Central memory CD4-positive, alpha-beta T cell (primary cell): Measurements from ENCODE around the gene SPATA32.
"Not testable (repeated sequence)": the region's sequence is repeated elsewhere in the genome, so short reads cannot be mapped to it uniquely, and the experiment has no call there.

Experiments
- DNase-seq: peaks from one replicate; pipeline ENCODE4 v3.0.0; 2022
- total RNA-seq, 3 experiments: gene quantifications; one replicate each; lab custom pipeline; 2026; lab: John Stamatoyannopoulos, UW

Gene SPATA32, protein sequence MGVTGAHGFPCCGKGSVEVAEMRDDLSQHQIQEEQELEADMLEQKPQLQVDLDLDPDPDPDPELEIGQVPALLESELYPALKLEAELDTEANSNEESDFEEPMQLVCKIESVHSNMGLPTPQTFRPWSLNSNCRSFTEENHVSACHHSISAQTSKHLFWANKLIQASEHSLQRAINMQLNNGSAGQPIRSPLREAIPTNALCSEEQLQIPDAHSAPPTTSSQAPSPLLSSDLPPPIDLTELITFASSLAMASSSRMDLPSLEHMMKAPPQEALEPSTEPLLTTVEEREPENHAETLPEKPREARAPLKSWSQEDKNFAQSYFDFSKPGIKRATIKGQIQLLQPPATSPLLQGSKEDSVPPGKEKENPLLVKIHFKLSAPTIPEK
- 0.39 to 1.1 (median 1.1) reads per million in 3 experiments for total RNA-seq

DNA sequence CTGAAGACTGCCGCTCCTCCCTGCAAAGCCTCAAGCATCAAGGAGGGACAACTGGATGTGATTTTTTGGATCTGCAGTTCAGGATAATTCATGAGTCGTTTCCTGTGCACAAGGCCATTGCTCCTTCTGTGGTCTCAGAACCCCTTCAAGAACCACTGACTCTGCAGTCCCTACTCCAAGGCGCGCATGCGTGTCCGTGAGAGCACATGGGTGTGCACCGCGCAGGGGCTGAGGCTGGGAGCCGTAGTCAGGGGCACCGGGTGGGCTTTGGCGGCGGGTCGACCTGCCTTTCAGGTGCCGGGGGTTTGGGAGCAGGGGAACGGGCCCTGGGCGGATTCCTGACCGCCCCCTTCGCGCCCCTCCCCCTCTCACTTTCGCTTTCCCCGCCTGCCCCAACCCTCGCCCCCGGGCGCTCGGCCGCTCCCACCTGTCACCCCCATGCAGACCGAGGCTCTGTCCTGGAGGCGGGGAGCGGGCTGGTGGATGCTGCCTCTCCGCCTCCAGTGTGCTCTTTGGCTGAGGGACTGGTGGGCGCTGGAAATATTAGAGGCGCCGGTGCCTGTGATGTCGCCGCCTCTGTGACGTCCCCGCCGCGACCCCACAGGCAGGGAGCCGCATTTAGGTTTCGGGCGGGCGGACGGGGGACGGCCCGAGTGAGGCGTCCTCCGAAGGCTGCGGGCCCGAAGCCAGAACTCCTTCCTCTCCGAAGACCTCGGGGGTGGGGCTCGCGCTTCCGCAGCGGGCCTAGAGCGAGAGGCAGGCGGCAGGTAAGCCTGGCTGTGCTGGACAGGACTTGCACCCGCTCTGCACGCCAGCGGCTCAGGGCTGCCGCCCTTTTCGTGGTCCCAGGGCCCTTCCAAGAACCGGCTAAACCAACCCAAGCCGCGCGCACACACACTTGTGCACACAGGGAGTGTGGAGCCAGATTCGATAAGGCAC is at the start of gene SPATA32:
Gene SPATA32 (minus strand): TSS at position 518 of the 939 bp plus-strand sequence. CDS start 78 bp downstream, at position 440.
- peak; percentile 59 for DNase-seq

DNA sequence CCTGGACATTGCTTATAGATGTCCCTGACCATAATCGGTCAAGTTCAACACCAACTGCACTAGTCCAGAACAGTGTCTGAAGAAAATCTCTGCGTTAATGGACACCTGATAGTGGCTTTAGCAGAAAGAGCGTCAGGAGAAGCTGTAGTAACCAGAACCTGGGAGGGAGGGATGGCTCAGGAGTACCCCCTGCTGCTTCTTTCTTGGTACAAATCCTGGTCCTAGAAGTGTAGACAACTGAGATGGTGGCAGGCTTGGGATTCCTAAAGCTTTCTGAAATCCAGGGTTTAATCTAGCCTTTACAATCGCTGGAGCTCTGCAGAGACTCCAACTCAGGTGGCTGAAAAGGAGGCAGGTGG is 49.5 kb upstream of the SPATA32 start:
- no peak for DNase-seq

DNA sequence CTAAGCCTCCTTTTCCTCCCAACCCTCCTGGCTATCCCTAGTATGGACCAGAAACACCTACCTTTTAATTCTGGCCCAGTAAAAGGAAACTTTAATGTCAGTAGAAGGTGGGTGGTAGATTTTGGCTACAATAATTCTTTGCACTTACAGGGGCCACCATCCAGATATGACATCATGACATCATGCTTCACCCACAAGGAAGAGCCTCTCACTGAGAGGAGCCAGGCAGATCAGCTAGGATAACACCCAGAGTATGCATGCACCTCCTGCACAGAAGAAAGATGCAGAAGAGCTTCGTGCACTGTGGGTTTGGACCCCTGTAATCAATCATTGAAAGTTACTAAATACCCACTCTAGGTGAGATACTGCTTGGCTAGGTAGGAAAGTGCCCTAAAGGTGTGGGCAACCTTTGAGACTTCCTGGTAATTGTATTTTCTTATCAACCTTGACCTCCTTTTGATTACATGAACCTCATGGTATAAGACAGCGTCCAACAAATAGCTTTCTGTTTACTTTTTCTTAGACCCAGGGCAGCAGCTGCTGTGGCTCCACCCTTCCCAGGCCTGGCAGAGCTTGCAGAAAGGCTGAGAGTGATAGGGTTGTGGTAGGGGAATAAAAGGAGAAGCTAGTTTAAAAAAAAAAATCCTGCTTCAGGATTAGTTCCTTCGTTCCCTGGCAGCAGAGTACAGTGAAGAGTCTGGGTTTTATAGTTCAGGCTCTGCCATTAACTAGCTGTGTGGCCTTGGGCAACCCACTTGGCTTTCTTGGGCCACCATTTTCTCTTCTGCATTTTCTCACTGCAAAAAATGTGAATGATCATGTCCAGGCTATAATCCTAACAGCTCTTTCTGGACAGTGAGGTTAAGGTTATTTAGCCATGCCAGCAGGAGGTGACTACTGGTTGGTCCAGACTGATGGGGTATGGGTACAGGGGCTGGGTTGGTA is 48.8 kb upstream of the SPATA32 start:
- no peak for DNase-seq

DNA sequence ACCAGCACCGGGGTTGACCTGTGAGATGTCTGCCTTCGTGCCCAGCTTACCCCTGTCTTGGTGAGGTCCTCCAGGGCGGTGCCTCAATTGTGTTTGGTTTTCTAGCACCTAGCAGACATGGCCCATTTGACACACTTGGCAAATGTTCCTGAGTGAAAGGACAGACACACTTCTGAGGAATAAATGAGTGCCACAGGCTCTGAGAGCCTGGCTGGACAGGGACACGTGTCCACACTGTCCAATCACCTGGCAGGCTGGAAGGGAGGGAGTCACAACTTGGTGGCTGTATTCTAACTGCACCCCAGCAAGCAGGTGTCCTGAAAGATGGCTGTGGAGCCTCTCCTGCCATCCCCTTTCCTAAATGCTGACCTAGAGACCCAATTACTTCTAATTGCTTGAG is 47.5 kb upstream of the SPATA32 start:
- DNase-seq, result no peak

DNA sequence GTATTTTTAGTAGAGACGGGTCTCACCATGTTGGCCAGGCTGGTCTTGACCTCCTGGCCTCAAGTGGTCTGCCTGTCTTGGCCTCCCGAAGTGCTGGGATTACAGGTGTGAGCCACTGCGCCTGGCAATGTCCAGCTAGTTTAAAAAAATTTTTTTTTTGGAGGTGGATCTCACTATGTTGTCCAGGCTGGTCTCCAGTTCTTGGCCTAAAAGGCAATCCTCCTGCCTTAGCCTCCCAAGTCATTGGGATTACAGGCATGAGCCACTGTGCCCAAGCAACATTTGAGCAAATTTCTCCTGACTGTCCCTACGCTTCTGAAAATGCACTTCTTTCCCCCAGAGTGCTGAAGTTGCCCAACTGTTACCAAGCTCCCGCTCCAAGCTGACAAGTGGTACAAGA is 46.9 kb upstream of the SPATA32 start:
- no peak for DNase-seq

DNA sequence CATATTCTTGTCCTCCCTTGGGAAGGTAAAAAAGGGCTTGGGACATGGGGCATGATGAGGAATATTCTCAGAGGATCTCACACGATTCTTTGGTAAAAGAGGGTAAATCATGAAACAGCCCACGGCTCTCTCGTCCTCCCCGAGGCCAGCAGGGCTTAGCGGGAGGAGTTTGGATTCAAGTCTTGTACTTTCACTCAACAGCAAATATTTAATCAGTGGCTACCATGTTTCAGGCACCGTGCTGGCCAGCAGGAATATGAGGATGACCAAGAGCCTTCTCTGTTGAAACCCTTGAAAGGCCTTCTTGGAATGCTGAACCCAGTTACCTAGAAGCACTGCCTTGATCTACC is 46.1 kb upstream of the SPATA32 start:
- DNase-seq, result no peak

DNA sequence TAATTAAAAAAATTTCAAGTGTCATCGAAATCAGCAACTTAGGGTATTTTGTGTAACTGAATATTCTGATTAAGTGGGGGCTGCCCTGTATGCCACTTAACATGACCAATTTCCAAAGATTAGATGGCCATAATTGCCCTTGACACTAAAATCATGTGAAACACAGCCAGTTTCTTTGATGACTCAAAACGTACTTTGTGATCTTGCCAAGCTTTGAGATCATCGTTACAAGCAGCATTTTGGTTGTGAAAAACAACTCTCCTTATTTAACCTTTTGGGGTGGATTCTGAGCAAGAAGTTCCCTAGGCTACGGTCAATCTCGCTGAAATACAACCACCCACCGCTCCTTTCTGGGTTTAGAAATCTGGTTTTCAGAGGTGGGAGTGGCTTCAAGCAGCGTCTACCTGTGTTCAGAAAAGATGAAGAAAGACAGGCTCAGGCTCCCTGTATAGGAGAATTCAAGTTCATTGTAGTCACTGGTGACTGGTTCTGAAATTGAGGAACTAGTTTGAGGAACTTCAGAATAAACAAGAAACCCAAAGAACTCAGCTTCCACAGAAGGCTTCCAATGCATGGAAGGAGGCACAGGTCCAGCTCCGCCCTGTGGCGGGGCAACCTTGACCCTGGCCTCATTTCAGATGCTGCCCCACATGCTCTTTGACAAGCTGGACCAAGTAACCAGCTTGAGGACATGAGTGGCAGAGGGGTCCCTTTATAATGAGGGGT is 45.6 kb upstream of the SPATA32 start:
- DNase-seq, result no peak

DNA sequence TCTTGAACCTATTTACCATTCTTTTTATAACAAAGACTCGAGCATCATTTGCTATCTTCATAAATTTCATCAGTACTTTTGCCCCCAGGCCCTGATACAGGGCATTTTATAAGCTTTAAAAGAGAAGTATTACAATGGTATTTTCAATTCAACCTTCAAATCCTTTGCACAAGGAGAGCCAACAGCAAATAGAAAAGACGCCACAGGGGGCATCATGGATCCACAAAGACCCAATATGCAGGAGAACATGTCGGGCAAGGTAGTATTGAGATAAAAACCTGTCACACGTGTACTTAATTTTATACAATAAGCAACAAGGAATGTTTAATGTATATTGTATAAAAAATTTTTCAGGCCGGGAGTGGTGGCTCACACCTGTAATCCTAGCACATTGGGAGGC is 44.7 kb upstream of the SPATA32 start:
- DNase-seq, result no peak

DNA sequence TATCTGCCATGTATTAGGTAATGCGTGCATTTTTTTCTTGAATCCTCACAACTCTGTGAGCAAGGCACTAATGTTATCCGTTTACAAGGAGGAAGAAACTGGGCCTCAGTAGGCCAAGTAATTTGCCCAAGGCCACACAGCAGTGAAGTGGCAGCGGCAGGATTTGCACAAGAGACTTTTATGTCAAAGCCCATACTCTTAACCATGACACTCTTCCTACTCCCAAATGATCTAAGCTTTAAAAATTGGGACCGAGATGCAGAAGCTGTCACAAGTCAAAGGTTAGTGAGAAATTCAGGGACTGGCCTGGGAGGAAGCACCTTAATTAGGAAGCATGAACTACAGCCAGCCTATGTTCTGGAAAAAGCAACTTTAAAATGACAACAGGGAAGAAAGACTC is 44.2 kb upstream of the SPATA32 start:
- DNase-seq, result no peak

DNA sequence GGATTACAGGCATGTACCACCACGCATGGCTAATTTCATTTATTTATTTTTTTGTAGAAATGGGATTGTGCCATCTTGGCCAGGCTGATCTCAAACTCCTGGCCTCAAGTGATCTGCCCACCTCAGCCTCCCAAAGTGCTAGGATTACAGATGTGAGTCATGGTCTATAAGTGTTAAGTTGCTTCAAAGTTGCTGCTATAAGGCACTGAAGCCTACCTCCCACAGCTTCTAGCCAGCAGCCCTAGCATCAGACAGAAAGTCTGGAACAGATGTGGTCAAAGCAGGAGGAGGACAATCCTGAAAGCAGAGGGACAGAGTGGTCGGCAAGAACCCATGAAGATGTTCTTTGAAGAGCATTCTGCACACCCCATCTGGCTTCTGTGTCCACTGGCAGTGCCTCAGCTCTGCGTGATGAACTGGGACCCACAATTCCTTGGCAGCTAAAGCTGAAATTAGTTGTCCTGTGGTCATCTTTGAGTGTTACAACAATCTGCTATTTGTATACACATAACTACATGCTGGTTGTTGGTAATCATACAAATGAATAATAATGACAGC is 43.7 kb upstream of the SPATA32 start:
- no peak for DNase-seq

DNA sequence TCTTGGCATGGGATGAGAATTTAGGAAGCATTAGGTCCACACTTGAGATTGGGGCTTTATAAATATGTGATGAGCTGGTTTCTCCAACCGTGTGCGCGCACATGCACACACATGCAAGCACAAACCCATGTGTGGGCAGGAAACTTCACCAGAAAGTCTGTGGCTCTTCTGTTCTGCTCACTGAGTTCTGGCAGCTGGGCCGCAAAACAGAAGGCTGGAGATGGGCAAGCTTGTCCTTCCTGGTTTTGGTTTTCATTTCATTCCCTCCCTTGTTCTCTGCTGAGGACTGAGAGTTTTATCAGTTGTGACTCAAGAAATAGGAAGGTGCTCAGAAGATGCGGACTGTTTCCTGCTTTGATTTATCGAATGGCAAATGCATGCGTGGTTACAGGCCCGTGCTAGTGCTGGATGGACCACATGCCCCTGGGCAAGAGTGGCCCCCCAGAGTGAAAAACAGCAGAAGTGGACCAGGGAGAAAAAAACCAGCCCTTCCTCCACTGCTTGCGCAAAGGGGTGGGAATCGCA is 40.8 kb upstream of the SPATA32 start:
- DNase-seq, result no peak

DNA sequence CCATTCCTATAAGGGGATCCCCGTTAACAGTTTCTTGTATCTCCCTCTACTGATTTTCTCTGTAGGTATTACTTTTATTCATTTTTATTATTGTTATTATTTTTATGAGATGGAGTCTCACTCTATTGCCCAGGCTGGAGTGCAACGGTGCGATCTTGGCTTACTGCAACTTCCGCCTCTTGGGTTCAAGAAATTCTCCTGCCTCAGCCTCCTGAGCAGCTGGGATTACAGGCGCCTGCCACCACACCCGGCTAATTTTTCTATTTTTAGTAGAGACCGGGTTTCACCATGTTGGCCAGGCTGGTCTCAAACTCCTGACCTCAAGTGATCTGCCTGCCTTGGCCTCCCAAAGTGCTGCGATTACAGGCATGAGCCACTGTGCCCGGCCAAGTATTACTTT is 40.3 kb upstream of the SPATA32 start:
- not testable (repeated sequence) for DNase-seq

DNA sequence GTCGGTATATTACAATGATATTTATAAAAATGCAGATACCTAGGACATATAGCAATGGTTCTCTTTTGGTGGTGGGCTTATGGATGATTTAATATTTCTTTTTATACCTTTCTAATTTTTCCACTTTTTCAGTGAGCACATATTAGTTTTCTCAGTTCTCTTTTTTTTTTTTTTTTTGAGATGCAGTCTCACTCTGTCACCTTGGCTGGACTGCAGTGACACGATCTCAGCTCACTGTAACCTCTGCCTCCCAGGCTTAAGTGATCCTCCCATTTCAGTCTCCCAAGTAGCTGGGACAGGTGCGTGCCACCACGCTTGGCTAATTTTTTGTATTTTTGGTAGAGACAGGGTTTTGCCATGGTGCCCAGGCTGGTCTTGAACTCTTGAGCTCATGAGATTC is 39.8 kb upstream of the SPATA32 start:
- no peak for DNase-seq

DNA sequence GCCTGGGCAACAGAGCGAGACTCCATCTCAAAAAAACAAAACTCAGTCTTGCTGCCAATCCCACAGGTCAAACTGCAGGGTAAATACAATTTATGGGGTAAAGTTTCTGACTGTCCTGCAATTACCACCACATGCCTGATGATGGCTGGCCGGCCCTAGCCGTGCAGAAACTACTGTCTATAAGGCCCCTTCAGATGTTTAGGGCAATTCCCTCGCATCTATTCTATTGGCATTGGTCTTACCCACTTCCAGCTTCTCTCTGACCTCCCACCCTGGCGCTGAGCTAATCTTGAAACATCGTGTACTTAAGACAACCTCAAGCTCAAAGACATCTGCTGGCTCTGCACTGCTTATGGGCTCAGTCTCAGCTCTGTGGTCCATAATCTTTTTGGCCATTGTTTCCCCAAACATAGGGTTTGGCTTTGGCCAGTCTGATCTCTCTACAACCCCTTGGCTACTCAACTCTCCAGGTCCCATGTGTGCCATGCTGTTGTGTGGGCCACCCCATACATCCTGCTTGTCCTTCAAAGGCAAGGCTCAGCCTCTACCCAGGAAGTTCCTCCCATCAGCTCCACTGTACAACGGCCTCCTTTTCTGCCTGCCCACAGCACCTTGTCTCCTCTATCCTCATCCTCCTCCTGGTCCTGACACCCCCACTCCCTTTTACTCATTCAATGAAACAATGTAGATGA is 38.3 kb upstream of the SPATA32 start:
- no peak for DNase-seq

DNA sequence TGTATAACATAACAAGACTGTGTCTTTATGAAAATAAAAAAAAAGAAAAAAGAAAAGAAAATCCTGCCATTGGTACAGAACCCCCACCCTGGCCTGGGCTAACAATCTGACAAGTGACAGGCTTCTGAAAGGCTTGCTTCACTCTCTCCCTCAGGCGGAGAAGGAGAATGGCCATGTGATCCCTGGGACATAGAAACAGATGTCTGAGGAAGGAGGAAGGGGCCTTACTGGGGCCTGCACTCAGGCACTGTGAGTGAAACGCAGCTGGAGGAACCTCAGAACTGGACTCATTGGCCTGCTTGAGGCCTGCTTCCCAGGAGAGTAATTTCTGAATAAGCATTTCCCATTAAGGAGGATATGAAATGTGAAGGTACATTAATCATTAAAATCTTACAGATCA is 37.5 kb upstream of the SPATA32 start:
- no peak for DNase-seq

DNA sequence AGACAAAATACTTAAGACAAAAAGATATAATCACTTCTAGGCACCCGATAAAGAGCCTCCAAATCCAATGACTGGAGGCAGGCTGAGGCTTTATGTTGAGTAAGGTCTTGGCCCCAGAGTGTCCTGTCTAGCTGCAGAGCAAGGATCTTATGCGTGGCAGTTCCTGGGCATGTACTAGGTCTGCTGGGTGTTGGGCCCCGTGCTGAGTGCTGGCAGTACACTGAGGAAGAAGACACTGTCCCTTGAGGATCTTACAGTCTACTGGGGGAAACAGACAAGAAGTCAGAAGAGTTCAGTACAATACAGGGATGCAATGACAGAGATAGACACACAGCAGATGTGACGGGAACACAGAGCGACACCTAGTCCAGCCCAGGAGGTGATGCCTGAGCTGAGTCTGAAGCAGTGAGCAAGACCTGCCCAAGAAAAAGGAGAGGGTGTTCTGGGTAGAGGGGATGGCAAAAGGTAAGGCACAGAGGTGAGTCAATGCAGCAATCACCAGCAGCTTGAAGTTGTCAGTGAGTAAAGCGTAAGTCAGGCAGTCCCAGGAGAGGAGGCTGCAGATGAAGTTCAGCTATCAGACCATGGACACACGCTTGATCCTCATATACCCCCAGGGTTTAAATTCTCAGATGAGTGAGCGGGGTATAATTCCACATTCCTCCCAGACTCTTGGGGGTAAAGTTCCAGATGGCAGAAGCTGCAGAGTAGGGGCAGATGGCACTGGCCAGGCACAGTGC is 36.8 kb upstream of the SPATA32 start:
- no peak for DNase-seq

DNA sequence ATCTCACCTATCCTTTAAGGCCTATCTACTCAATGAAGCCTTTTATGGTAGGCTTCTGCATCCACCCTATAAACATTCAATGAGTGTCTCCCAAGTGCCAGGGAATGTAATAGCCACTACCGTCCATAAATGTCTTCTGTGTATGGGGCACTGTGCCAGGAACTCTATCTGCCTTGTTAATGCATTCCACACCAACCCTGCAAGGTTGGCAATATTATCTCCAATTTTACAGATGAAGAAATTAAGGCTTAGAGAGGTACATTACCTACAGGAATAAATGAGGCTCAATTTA is 34.9 kb upstream of the SPATA32 start:
- no peak for DNase-seq

DNA sequence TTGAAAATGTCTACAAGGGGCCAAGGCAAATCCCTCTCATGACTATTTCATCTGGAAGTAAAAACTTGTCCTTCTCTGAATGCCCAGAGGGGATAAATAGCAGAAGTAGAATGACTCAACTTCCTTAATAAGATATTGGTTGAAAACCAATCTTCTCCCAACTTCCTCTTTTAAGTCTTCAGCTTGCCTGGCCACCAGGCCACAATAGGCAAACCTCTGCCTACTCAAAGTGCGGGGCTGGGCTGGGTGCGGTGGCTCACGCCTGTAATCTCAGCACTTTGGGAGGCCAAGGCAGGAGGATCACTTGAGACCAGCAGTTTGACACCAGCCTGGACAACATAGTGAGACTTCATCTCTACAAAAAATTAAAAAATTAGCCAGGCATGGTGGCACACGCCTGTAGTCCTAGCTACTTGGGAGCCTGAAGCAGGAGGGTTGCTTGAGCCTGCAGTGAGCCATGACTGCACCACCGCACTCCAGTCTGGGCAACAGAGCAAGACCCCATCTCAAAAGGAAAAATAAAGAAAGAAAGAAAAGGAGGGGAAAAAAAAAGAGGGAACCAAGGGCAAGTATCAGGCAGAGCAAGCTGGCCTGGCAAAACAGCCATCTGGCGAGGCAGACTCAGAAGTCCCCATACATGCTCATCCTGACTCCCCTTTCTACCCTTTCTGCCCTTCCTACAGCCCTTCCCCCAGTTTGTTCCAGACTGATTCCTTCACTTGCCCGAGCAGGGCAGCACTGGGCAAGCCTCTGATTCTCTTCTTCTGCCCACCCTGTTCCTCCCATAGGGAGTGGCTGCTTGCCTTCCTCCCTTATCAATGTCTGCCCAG is 34.3 kb upstream of the SPATA32 start:
- DNase-seq, result no peak

DNA sequence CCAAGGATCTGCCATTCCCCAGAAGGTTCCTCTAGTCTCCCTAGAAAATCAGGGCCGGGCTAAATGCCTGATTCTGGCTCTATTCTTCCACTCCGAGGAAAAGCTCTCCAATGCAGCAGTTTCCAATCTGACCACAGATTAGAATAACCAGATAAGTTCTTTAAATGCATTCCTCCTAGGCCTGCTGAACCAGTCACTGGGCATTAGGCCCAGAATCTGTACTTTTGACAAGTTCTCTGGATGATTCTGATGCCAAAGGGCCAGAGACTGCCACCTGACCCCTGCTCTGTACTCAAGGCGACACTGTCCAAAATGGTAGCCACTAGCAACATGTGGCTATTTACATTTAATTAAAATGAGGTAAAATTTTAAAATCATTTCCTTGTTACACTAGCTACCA is 32.6 kb upstream of the SPATA32 start:
- no peak for DNase-seq
